Fibroblast of lung (primary cell): ENCODE measurements around the gene PRKCG. TPM values are rescaled to one million over a fixed set of nuclear protein-coding genes. Genes with fewer than 3 reads are reported as not detected.
"Not testable (repeated sequence)": the region's sequence is repeated elsewhere in the genome, so short reads cannot be mapped to it uniquely, and the experiment has no call there.

Experiments used
- DNase-seq, 2 donors: peaks; one replicate each; pipeline versions ENCODE4 v3.0.0 to v3.0.0-alpha.2; 2010; ENCODE audit warnings: low read depth in 2 of 2
- H2AFZ ChIP-seq: 2 replicates; pipeline ENCODE4 v1.5.1; 2012; ENCODE audit warnings: low read length, control low read depth, inconsistent platforms
- H3K27ac ChIP-seq: 2 replicates; pipeline ENCODE4 v1.5.1; 2011; ENCODE audit warnings: low read length, control low read depth; ENCODE audit not compliant: insufficient read depth
- H3K27me3 ChIP-seq: 2 replicates; pipeline ENCODE4 v1.5.1; 2011; ENCODE audit warnings: mild to moderate bottlenecking, low read length; ENCODE audit not compliant: control insufficient read depth, insufficient read depth
- H3K36me3 ChIP-seq: 2 replicates; pipeline ENCODE4 v1.5.1; 2011; ENCODE audit warnings: low read length; ENCODE audit not compliant: control insufficient read depth, insufficient read depth
- H3K4me1 ChIP-seq: 2 replicates; pipeline ENCODE4 v1.5.1; 2011; ENCODE audit warnings: low read length; ENCODE audit not compliant: control insufficient read depth, insufficient read depth; ENCODE audit errors: extremely low read depth
- H3K4me2 ChIP-seq: 2 replicates; pipeline ENCODE4 v1.5.1; 2011; ENCODE audit warnings: low read length, control low read depth; ENCODE audit not compliant: insufficient read depth; ENCODE audit errors: extremely low read depth
- H3K4me3 ChIP-seq, 4 experiments: fragments of 200-600 bp in 1 of 4; sonication (generic) in 1 of 4; replicated peaks in 1 of 4; 2 replicates each; pipeline ENCODE4 v1.5.1; 2011 to 2016; ENCODE audit warnings: low read length in 4 of 4, low read depth in 3 of 4, mild to moderate bottlenecking in 3 of 4, control low read depth in 2 of 4, inconsistent platforms in 1 of 4, mixed read lengths in 1 of 4; ENCODE audit not compliant: insufficient read depth in 1 of 4; ENCODE audit errors: control extremely low read depth in 1 of 4
- H3K79me2 ChIP-seq: 2 replicates; pipeline ENCODE4 v1.5.1; 2012; ENCODE audit warnings: mild to moderate bottlenecking, low read length, inconsistent platforms; ENCODE audit not compliant: control insufficient read depth, insufficient read depth
- H3K9ac ChIP-seq: 2 replicates; pipeline ENCODE4 v1.5.1; 2011; ENCODE audit warnings: mild to moderate bottlenecking, low read length, control low read depth; ENCODE audit not compliant: insufficient read depth
- H3K9me3 ChIP-seq: 2 replicates; pipeline ENCODE4 v1.5.1; 2012; ENCODE audit warnings: low read depth, low read length; ENCODE audit not compliant: control insufficient read depth, insufficient read depth
- H4K20me1 ChIP-seq: 2 replicates; pipeline ENCODE4 v1.5.1; 2011; ENCODE audit warnings: low read length; ENCODE audit not compliant: control insufficient read depth, insufficient read depth; ENCODE audit errors: extremely low read depth
- CTCF ChIP-seq, 2 donors: IDR thresholded peaks in 1 of 2; conservative IDR thresholded peaks in 1 of 2; 1 replicate in 1 of 2; 2 replicates in 1 of 2; pipeline ENCODE4 v1.5.1; 2011 to 2012; ENCODE audit warnings: low read length in 2 of 2, control low read depth in 1 of 2, inconsistent platforms in 1 of 2, low read depth in 1 of 2, mild to moderate bottlenecking in 1 of 2
- EZH2 ChIP-seq: IDR thresholded peaks from 2 replicates; pipeline ENCODE4 v1.5.1; 2012; ENCODE audit warnings: low read length, control low read depth, mild to moderate bottlenecking; ENCODE audit errors: missing control alignments
- polyA plus RNA-seq, 2 donors: library from polyadenylated mRNA; depleted of rRNA in 1 of 2; stranded (reverse) in 1 of 2; unstranded in 1 of 2; fragments of >200 nt; gene quantifications; 2 replicates each; pipeline ENCODE4 v1.2.1, GENCODE V29; 2011 to 2012; ENCODE audit warnings: missing spikeins in 1 of 2
- total RNA-seq: library from RNA; depleted of rRNA; stranded (reverse); fragments of >200 nt; gene quantifications from 2 replicates; pipeline ENCODE4 v1.2.1, GENCODE V29; 2014

Gene PRKCG
- total and polyA plus RNA-seq, 2 donors (not counting 1 experiment from before 2014, with no cell fraction given) = not detected

- DNase-seq = peak in 1 of 2 donors; percentile 20
- H4K20me1 ChIP-seq = no peaks in the 10 kb centered on the region
- no peaks in the 10 kb centered on the region for H3K79me2 ChIP-seq
- H3K4me2 ChIP-seq = no peak overlapping the region
- H3K27ac ChIP-seq = no peak overlapping the region
- H3K27me3 ChIP-seq = peaks cover 5% of the 10 kb centered on the region
- no peak overlapping the region for H3K9ac ChIP-seq
- TF ChIP-seq EZH2 = no peak
- no peak for TF ChIP-seq CTCF (conservative IDR thresholded peaks at IDR 0.05 in 1 of 2, IDR thresholded peaks at IDR 0.05 in 1 of 2; ENCODE audit: low read depth in 1 of 2, low read length in 2 of 2)
- H3K4me3 ChIP-seq = no peak overlapping the region
- no peaks in the 10 kb centered on the region for H3K9me3 ChIP-seq
- no peaks in the 10 kb centered on the region for H3K4me1 ChIP-seq
- H2AFZ ChIP-seq = no peak overlapping the region
- H3K36me3 ChIP-seq = no peaks in the 10 kb centered on the region
These were observed 63.4 kb downstream of the PRKCG start for GRCh38 chr19:53945441-53945840.

GRCh38 chr19:53945998-53946397 is 64.0 kb downstream of the PRKCG start:
- no peaks in the 10 kb centered on the region for H4K20me1 ChIP-seq
- no peaks in the 10 kb centered on the region for H3K36me3 ChIP-seq
- no peak overlapping the region for H3K9ac ChIP-seq
- H2AFZ ChIP-seq = no peak overlapping the region
- no peak for DNase-seq
- no peak overlapping the region for H3K27ac ChIP-seq
- peaks cover 5% of the 10 kb centered on the region for H3K27me3 ChIP-seq
- no peaks in the 10 kb centered on the region for H3K79me2 ChIP-seq
- no peaks in the 10 kb centered on the region for H3K4me1 ChIP-seq
- H3K4me3 ChIP-seq = no peak overlapping the region
- H3K9me3 ChIP-seq = no peaks in the 10 kb centered on the region
- no peak for TF ChIP-seq CTCF (conservative IDR thresholded peaks at IDR 0.05 in 1 of 2, IDR thresholded peaks at IDR 0.05 in 1 of 2; ENCODE audit: low read depth in 1 of 2, low read length in 2 of 2)
- TF ChIP-seq EZH2 = no peak
- no peak overlapping the region for H3K4me2 ChIP-seq

GRCh38 chr19:53947624-53948023 is 65.6 kb downstream of the PRKCG start:
- no peaks in the 10 kb centered on the region for H3K9me3 ChIP-seq
- no peak overlapping the region for H3K9ac ChIP-seq
- no peaks in the 10 kb centered on the region for H4K20me1 ChIP-seq
- H3K79me2 ChIP-seq = no peaks in the 10 kb centered on the region
- H3K27me3 ChIP-seq = no peaks in the 10 kb centered on the region
- H3K36me3 ChIP-seq = no peaks in the 10 kb centered on the region
- H2AFZ ChIP-seq = no peak overlapping the region
- H3K27ac ChIP-seq = no peak overlapping the region
- H3K4me1 ChIP-seq = no peaks in the 10 kb centered on the region
- H3K4me3 ChIP-seq = no peak overlapping the region
- peak in 1 of 2 donors; percentile 2 for TF ChIP-seq CTCF (conservative IDR thresholded peaks at IDR 0.05 in 1 of 2, IDR thresholded peaks at IDR 0.05 in 1 of 2; ENCODE audit: low read depth in 1 of 2, low read length in 2 of 2)
- TF ChIP-seq EZH2 = no peak
- DNase-seq = no peak
- no peak overlapping the region for H3K4me2 ChIP-seq

- H2AFZ ChIP-seq, H3K27me3 ChIP-seq, H3K36me3 ChIP-seq, DNase-seq, H3K4me1 ChIP-seq, H3K4me2 ChIP-seq, H3K9ac ChIP-seq, H3K27ac ChIP-seq, H3K4me3 ChIP-seq, H3K9me3 ChIP-seq, H3K79me2 ChIP-seq, H4K20me1 ChIP-seq: not testable (repeated sequence)
These were observed 66.6 kb downstream of the PRKCG start for GRCh38 chr19:53948611-53949010.
